ENCODE results near the gene KATNAL1. TPM values are rescaled to one million over a fixed set of nuclear protein-coding genes. Genes with fewer than 3 reads are reported as not detected.

The KATNAL1 gene
- total RNA-seq, 1 donor from 2014 or later: 20.2 TPM

- no peaks in the 10 kb centered on the region for H3K9me3 Mint-ChIP-seq
- TF ChIP-seq CTCF (conservative IDR thresholded peaks at IDR 0.05): no peak
Measured at GRCh38 chr13:30331331-30331771, 24.0 kb upstream of the KATNAL1 start.

GRCh38 chr13:30329009-30329585 is 21.7 kb upstream of the KATNAL1 start:
- H3K27ac Mint-ChIP-seq: no peak overlapping the region

More at GRCh38 chr13:30331331-30331771, 24.0 kb upstream of the KATNAL1 start:
- Mint-ChIP-seq H3K4me3 (peak overlapping the region; percentile 5), H3K27ac (no peak overlapping the region), H3K36me3 (no peaks in the 10 kb centered on the region), H3K4me1 (ENCODE audit: unreplicated experiment) (peaks cover 40% of the 10 kb centered on the region), H3K27me3 (peaks cover 3% of the 10 kb centered on the region)
- no peak for DNase-seq (ENCODE audit: extremely low spot score, unreplicated experiment)

GRCh38 chr13:30325668-30326067 is 18.3 kb upstream of the KATNAL1 start:
- Mint-ChIP-seq H3K4me3 (no peak overlapping the region), H3K27me3 (no peaks in the 10 kb centered on the region)
- no peak for DNase-seq (ENCODE audit: extremely low spot score, unreplicated experiment)

More at GRCh38 chr13:30329009-30329585, 21.7 kb upstream of the KATNAL1 start:
- no peak for DNase-seq (ENCODE audit: extremely low spot score, unreplicated experiment)
- Mint-ChIP-seq H3K27me3 (peaks cover 3% of the 10 kb centered on the region), H3K4me3 (no peak overlapping the region), H3K9me3 (no peaks in the 10 kb centered on the region), H3K4me1 (ENCODE audit: unreplicated experiment) (peaks cover 34% of the 10 kb centered on the region), H3K36me3 (no peaks in the 10 kb centered on the region)
- no peak for TF ChIP-seq CTCF (conservative IDR thresholded peaks at IDR 0.05)

GRCh38 chr13:30323524-30323923 is 16.2 kb upstream of the KATNAL1 start:
- no peak for DNase-seq (ENCODE audit: extremely low spot score, unreplicated experiment)
- H3K9me3 Mint-ChIP-seq: no peaks in the 10 kb centered on the region
- H3K36me3 Mint-ChIP-seq: peaks cover 7% of the 10 kb centered on the region
- peaks cover 3% of the 10 kb centered on the region for H3K4me1 Mint-ChIP-seq (ENCODE audit: unreplicated experiment)
- no peak for TF ChIP-seq CTCF (conservative IDR thresholded peaks at IDR 0.05)
- no peak overlapping the region for H3K4me3 Mint-ChIP-seq
- H3K27me3 Mint-ChIP-seq: no peaks in the 10 kb centered on the region
- H3K27ac Mint-ChIP-seq: no peak overlapping the region

More at GRCh38 chr13:30325668-30326067, 18.3 kb upstream of the KATNAL1 start:
- Mint-ChIP-seq H3K36me3 (peaks cover 7% of the 10 kb centered on the region), H3K27ac (no peak overlapping the region), H3K4me1 (ENCODE audit: unreplicated experiment) (peaks cover 5% of the 10 kb centered on the region), H3K9me3 (no peaks in the 10 kb centered on the region)
- no peak for TF ChIP-seq CTCF (conservative IDR thresholded peaks at IDR 0.05)

- no peaks in the 10 kb centered on the region for H3K9me3 Mint-ChIP-seq
- H3K27ac Mint-ChIP-seq: no peak overlapping the region
- no peak for DNase-seq (ENCODE audit: extremely low spot score, unreplicated experiment)
- TF ChIP-seq CTCF (conservative IDR thresholded peaks at IDR 0.05): no peak
- no peaks in the 10 kb centered on the region for H3K27me3 Mint-ChIP-seq
- no peak overlapping the region for H3K4me3 Mint-ChIP-seq
- H3K36me3 Mint-ChIP-seq: peaks cover 7% of the 10 kb centered on the region
- peaks cover 10% of the 10 kb centered on the region for H3K4me1 Mint-ChIP-seq (ENCODE audit: unreplicated experiment)
Measured at GRCh38 chr13:30322428-30322827, 15.1 kb upstream of the KATNAL1 start.
